Esophagus squamous epithelium (tissue), 5 donors: ENCODE measurements around the gene CEBPE. TPM values are rescaled to one million over a fixed set of nuclear protein-coding genes. Genes with fewer than 3 reads are reported as not detected.

Experiments used
- DNase-seq: peaks from one replicate; lab custom pipeline; 2025; lab: John Stamatoyannopoulos, UW
- H3K27ac ChIP-seq, 4 donors: fragments of 200-600 bp; sonication (generic); one replicate each; pipeline ENCODE4 v1.5.1; 2016 to 2019; ENCODE audit warnings: mild to moderate bottlenecking in 1 of 4
- H3K27me3 ChIP-seq, 4 donors: fragments of 200-600 bp; sonication (generic); 1 replicate in 3 of 4; 2 replicates in 1 of 4; pipeline versions ENCODE4 v1.5.1 to v1.6.0; 2017 to 2021; ENCODE audit warnings: antibody characterized with exemption in 1 of 4
- H3K36me3 ChIP-seq, 3 donors: fragments of 200-600 bp; sonication (generic); one replicate each; pipeline ENCODE4 v1.5.1; 2016 to 2019
- H3K4me1 ChIP-seq, 3 donors: fragments of 200-600 bp; sonication (generic); one replicate each; pipeline ENCODE4 v1.5.1; 2017 to 2019
- H3K4me3 ChIP-seq, 4 donors: fragments of 200-600 bp; sonication (generic); 1 replicate in 3 of 4; 2 replicates in 1 of 4; pipeline ENCODE4 v1.5.1; 2016 to 2019; ENCODE audit warnings: mild to moderate bottlenecking in 2 of 4, moderate library complexity in 1 of 4
- H3K9me3 ChIP-seq, 3 donors: fragments of 200-600 bp; sonication (generic); one replicate each; pipeline ENCODE4 v1.5.1; 2016 to 2019
- CTCF ChIP-seq, 6 experiments: fragments of 450-650 bp in 4 of 6; fragments of 200-600 bp in 2 of 6; sonication (generic) in 2 of 6; IDR thresholded peaks; one replicate each; pipeline ENCODE4 v1.5.1; 2016 to 2019; ENCODE audit warnings: antibody characterized with exemption in 6 of 6, mild to moderate bottlenecking in 4 of 6, moderate library complexity in 4 of 6
- POLR2A ChIP-seq, 4 donors: fragments of 450-650 bp; IDR thresholded peaks; one replicate each; pipeline ENCODE4 v1.6.1; 2017; ENCODE audit warnings: antibody characterized with exemption in 4 of 4, mild to moderate bottlenecking in 4 of 4, moderate library complexity in 3 of 4
- WGBS, 2 donors: methylation state at CpG; one replicate each; pipeline ENCODE4 v1.1.5; 2018; 5-methylcytosine and 5-hydroxymethylcytosine counted together
- intact Hi-C: fragments of 100-400 bp; cut with DNase I; formaldehyde crosslinking; loops from one replicate; pipeline ENCODE4 v1.15.0; 2022
- total RNA-seq, 4 donors: library from RNA; depleted of rRNA; stranded (reverse); fragments of >200 nt; gene quantifications; one replicate each; pipeline ENCODE4 v1.1.0, GENCODE V29; 2016
- donor health status: DM: yes; HTN: yes; CAD: no.

Gene CEBPE
- total RNA-seq, 4 donors from 2014 or later: not detected

GRCh38 chr14:23146351-23146910, 27.4 kb upstream of the CEBPE start:
- Histone ChIP-seq H3K4me3 (no peak overlapping the region), H3K27ac (peak overlapping the region; percentile 58 to 98 (median 94)), H3K9me3 (no peaks in the 10 kb centered on the region), H3K27me3 (no peaks in the 10 kb centered on the region), H3K36me3 (peaks cover 0 to 7% (median 0%) of the 10 kb centered on the region in 3 donors), H3K4me1 (peaks cover 18 to 97% (median 46%) of the 10 kb centered on the region in 3 donors)
- intact Hi-C loops: no loop called here
- no peak for TF ChIP-seq POLR2A (IDR thresholded peaks at IDR 0.05)
- TF ChIP-seq CTCF (IDR thresholded peaks at IDR 0.05): no peak
- DNase-seq: no peak
- 100% methylated on average over 1 of the region's 2 CpGs; no CpG with 5 or more reads in 1 of the 2 donors for WGBS, 2 donors

GRCh38 chr14:23145794-23146350, 26.8 kb upstream of the CEBPE start:
- H3K27me3 ChIP-seq: no peaks in the 10 kb centered on the region
- no peak for DNase-seq
- no peak overlapping the region for H3K4me3 ChIP-seq
- peaks cover 18 to 91% (median 44%) of the 10 kb centered on the region in 3 donors for H3K4me1 ChIP-seq
- WGBS, 2 donors: 39 to 51% methylated on average over 4 of the region's 4 CpGs
- peaks cover 0 to 5% (median 0%) of the 10 kb centered on the region in 3 donors for H3K36me3 ChIP-seq
- H3K9me3 ChIP-seq: no peaks in the 10 kb centered on the region
- H3K27ac ChIP-seq: peak overlapping the region; percentile 58 to 98 (median 94)
- intact Hi-C loops: no loop called here
- no peak for TF ChIP-seq CTCF (IDR thresholded peaks at IDR 0.05)
- TF ChIP-seq POLR2A (IDR thresholded peaks at IDR 0.05): no peak

DNA sequence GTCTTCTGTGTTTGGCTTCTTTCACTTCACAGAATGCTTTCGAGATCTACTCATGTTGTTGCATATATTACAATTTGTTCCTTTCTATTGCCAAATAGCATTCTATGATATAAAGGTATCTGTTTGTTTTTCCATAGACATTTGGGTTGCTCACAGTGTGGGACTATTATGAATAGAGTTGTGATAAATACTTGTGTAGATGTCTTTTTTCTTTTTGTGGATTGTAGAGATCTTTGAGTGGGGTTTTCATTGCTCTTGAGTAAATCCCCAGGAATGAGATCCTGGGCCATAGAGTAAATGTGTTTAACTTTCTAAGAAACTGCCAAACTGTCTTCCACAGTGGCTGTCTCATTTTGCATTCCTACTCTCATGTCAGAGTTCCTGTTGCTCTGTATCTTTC, 24.9 kb upstream of the CEBPE start:
- Histone ChIP-seq H3K27ac (peak overlapping the region in 2 of 4 donors; percentile 98), H3K36me3 (peaks cover 0 to 23% (median 12%) of the 10 kb centered on the region in 3 donors), H3K9me3 (no peaks in the 10 kb centered on the region), H3K4me3 (no peak overlapping the region), H3K27me3 (no peaks in the 10 kb centered on the region), H3K4me1 (peaks cover 15 to 73% (median 31%) of the 10 kb centered on the region in 3 donors)
- no peak for DNase-seq
- intact Hi-C loops: no loop called here
- WGBS, 2 donors: 63 to 78% methylated on average over 1 of the region's 1 CpG
- TF ChIP-seq CTCF (IDR thresholded peaks at IDR 0.05) (no peak), POLR2A (IDR thresholded peaks at IDR 0.05) (no peak)

DNA sequence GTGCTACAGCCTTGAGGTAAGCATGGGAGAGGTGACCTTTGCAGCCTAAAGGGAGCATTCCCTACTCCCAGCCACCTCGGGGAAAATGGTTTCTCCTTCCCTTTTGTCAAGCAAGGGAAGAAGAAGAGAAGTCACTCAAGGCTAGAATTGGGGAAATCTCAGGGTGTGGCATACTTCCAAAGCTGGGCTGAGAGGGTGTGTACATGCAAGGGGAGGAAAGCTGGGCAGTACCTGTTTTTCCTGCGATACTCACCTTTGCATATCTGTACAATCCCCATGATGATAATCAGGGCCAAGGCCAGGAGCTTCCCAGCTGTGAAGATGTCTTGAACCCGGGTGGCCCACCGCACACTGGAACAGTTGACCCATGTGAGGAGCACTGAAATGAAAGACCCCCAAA, 23.8 kb upstream of the CEBPE start:
- Histone ChIP-seq H3K36me3 (peaks cover 0 to 32% (median 15%) of the 10 kb centered on the region in 3 donors), H3K9me3 (no peaks in the 10 kb centered on the region), H3K4me3 (no peak overlapping the region), H3K4me1 (peaks cover 18 to 73% (median 31%) of the 10 kb centered on the region in 3 donors), H3K27me3 (no peaks in the 10 kb centered on the region), H3K27ac (peak overlapping the region; percentile 33 to 98 (median 83))
- intact Hi-C loops: no loop called here
- no peak for DNase-seq
- 66 to 70% methylated on average over 4 of the region's 4 CpGs for WGBS, 2 donors
- TF ChIP-seq CTCF (IDR thresholded peaks at IDR 0.05) (no peak), POLR2A (IDR thresholded peaks at IDR 0.05) (no peak)

DNA sequence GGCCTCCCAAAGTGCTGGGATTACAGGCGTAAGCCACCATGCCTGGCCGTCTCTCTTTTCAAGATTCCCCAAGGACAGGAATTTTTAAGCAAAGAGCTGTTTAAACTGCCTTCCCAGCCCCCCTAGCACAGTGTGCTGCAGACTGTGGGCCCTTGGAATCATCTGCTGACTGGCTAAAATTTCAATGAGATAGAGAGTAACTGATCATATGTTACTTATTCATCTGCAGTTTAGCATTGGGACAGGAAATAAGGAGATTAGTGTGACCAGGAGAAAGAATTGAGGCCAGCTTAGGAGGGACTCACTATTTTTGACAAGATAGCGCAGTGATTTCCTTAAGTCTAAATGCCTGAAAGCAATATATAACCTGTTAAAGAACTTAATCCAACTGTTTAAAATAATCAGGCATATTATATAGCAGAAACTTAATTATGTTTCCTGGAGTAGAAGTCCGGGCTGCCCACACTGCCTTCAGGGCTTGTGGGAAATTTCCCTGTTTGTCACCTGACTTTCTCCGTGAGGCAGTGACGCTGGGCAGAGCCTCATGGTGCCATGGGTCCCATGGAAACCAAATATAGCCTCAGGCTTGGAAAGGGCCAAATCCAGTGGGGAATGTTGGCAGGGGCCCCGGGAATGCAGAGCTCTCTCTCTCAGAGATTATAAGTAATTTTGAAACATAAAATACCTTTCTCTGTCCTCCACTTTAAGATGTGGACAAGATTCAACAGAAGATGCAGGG, 22.8 kb upstream of the CEBPE start:
- H3K9me3 ChIP-seq: no peaks in the 10 kb centered on the region
- H3K27ac ChIP-seq: peak overlapping the region in 3 of 4 donors; percentile 68 to 98 (median 98)
- DNase-seq: no peak
- H3K36me3 ChIP-seq: peaks cover 5 to 40% (median 15%) of the 10 kb centered on the region in 3 donors
- intact Hi-C loops: no loop called here
- peaks cover 23 to 73% (median 35%) of the 10 kb centered on the region in 3 donors for H3K4me1 ChIP-seq
- no peaks in the 10 kb centered on the region for H3K27me3 ChIP-seq
- TF ChIP-seq CTCF (IDR thresholded peaks at IDR 0.05) (no peak), POLR2A (IDR thresholded peaks at IDR 0.05) (no peak)
- H3K4me3 ChIP-seq: no peak overlapping the region
- 31 to 53% methylated on average over 6 to 7 of the region's 7 CpGs for WGBS, 2 donors
